ENCODE measurements around the gene GP1BA.
"Not testable (repeated sequence)": the region's sequence is repeated elsewhere in the genome, so short reads cannot be mapped to it uniquely, and the experiment has no call there.

DNA sequence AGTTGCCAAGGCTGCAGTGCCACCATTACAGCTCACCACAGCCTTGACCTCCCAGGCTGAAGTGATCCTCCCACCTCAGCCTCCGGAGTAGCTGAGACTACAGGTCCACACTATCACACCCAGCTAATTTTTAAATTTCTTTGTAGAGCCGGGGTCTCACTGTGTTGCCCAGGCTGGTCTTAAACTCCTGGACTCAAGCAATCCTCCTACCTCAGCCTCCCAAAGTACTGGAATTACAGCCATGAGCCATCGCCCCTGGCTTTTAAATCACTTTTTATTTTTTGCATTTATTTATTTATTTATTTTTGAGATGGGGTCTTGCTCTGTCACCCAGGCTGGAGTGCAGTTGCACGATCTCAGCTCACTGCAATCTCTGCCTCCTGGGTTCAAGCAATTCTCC is 17.5 kb upstream of the GP1BA start:
- TF ChIP-seq, protein P1, sequence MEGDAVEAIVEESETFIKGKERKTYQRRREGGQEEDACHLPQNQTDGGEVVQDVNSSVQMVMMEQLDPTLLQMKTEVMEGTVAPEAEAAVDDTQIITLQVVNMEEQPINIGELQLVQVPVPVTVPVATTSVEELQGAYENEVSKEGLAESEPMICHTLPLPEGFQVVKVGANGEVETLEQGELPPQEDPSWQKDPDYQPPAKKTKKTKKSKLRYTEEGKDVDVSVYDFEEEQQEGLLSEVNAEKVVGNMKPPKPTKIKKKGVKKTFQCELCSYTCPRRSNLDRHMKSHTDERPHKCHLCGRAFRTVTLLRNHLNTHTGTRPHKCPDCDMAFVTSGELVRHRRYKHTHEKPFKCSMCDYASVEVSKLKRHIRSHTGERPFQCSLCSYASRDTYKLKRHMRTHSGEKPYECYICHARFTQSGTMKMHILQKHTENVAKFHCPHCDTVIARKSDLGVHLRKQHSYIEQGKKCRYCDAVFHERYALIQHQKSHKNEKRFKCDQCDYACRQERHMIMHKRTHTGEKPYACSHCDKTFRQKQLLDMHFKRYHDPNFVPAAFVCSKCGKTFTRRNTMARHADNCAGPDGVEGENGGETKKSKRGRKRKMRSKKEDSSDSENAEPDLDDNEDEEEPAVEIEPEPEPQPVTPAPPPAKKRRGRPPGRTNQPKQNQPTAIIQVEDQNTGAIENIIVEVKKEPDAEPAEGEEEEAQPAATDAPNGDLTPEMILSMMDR (IDR thresholded peaks at IDR 0.05) = not testable (repeated sequence)
- TF ChIP-seq POLR2A (IDR thresholded peaks at IDR 0.05) = not testable (repeated sequence)
